GM11168 (cell line): ENCODE data around the gene CASK.

Source experiments
- in situ Hi-C: fragments of 300-500 bp; cut with MboI; formaldehyde crosslinking; loops from one replicate; pipeline ENCODE4 v1.12.0; 2022; ENCODE audit warnings: low sequenced_read_pairs; ENCODE audit not compliant: unreplicated experiment

The CASK gene

DNA sequence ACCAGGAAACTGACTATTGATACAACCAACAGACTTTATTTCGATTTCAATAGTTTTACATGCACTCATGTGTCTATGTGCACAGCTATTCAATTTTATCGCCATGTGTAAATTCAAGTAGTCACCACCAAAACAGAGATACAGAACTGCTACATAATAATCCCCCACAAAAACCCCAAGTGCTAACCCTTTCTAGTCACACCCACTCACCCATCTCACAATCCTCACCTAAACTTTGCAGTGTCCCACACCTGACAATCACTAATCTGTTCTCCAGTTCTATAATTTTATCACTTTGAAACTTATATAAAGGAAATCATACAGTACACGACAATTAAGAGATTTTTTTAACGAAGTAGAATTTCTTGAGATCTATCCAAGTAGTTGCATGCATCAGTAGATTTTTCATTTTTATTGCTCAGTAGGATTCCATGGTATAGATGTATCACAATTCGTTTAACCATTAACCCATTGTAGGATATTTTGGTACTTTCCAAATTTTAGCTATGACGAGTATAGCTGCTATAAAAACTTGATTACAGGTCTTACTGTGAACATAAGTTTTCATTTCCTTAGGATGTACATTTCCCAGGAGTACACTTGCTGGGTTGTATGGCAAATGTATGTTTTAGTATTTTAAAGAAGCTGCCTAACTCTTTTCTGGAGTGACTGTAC lies 85.9 kb downstream of the CASK start:
- in situ Hi-C loops = no loop called here

DNA sequence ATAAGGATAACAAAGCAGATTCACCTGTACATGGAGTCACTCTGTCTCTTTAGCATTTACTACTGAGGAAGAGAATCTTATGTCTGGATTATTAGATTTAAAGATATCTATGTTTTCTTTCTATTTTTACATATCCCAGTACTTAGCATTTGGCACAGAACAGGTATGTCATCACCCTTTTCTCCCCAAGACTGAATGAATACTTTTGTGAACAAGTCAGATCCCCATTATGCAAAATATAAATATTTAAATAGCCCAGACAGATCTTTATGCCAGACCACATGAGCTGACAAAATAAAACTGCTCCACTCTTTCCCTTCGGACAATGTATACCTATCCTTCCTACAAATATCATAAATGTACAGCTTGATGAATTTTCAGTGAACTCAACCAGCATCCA lies 94.5 kb downstream of the CASK start:
- in situ Hi-C loops = no loop called here

DNA sequence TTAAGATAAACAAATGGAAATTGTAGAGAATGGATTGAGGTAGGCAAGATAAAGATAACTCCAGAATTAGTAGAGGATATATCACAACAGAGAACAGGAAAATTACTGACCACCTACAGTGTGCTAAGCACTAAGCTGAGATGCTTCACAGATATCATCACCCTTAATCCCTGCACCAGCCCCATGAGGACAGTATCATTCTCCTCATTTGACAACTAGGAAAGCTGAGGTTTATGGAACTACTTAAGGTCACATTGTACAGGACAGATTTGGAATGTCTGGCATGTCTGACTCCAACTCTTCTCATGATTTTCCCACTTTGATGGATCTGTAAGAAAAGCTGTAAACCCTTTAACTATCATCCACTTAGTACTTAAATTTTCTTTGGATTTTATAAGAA lies 95.5 kb downstream of the CASK start:
- in situ Hi-C loops = no loop called here

DNA sequence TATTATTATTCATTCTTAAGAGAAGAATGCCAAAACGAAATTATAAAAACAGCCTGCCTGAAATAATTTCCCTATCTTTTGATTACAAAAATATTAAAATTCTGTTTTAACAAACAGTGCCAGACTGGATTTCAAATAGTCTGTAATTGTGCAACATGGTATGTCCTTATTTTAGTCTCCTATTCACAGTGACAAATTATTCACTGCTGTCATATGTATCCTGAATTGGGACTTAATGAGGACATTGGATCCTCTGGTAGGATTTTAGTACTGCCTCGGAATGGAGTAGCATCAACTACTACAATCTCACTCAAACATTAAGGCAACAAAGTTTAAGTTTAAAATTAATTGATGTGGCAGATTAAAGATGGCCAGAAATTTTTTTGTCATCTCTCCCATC lies 97.6 kb downstream of the CASK start:
- in situ Hi-C loops = no loop called here

DNA sequence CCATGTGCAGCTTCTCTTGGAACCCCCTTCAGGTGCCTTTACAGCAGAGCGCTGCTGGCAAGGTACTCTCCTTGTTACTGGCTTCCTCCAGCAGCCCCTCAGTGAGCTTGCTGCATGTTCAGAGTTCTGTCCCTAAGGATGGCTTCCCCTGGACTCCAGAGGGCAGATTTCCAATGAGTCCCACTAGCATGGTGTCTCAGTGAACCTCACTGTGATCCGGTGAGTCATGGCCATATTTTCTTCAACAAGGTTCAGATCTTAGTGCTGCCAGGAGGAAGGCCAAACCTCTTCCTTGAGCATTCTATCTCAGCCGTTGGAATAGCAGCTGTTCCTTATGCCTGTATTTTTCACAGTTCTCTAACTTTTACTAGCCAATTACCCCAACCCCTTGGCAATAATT lies 98.8 kb downstream of the CASK start:
- in situ Hi-C loops = no loop called here

DNA sequence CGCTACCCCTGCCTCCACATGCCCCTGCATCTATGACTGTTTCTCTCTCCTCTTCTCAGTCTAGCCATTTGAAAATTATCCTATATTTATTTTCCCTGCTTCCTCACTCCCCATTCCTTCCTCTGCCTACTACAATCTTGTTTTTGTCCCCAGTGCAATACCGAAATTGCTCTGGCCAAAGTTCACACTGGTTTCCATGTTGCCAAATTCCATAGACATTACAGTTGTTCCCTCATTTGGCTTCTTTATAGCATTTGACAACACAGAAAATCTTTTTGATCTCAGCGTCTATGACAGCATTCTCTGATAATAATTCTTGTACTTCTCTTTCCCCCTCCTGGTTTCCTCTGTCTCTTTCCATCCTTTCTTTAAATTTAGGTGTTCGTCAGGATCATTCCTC lies 100.0 kb downstream of the CASK start:
- in situ Hi-C loops = no loop called here

DNA sequence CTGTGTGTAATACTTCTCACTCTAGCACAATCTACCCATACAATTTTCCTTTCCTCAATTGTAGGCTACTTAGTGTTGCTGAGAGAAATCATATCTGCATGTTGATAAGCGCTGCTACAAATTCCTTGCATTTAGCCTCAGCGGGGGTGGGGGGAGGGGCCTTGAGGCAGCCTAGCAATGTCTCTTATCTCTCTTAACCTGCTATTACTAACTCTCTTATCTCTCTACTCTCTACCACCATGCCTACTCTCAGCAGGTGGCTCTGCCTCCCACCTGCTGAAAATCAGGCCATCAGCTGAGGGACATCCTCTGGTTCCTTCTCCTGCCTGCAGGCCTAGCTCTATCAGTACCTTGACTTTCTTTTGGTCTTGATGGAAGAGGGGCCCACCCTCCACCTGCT lies 100.5 kb downstream of the CASK start:
- in situ Hi-C loops = no loop called here

DNA sequence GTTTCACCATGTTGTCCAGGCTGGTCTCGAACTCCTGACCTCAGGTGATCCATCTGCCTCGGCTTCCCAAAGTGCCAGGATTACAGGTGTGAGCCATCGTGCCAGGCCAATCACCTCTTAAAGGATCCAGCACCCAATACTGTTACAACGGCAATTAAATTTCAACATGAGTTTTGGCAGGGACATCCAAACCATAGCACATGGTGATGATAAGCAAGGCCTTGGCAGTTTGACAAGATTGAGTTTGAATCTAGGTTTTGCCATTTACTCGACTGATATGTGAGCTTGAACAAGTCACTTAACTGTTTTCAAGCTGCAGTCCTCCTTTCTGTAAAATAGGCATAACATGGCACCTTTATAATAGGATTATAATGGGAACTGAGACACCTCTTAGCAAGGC lies 115.3 kb downstream of the CASK start:
- in situ Hi-C loops = no loop called here

DNA sequence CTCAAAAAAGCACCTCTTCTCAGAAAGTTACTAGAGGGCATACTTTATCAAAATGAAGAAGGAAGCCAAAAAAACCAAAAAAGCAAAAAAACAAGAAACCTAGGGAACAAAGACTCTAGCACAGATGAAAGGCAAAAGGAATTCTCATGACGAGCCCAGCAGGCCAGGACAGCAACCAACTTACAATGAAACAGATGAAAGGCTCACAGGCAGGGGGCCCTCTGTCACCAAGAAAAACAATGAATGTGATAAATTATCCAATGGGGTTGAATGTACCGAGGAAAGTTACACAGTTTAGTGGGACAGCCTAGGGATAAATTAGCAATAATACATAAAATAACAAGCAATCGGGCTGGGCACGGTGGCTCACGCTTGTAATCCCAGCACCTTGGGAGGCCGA lies 120.4 kb downstream of the CASK start:
- in situ Hi-C loops = no loop called here

DNA sequence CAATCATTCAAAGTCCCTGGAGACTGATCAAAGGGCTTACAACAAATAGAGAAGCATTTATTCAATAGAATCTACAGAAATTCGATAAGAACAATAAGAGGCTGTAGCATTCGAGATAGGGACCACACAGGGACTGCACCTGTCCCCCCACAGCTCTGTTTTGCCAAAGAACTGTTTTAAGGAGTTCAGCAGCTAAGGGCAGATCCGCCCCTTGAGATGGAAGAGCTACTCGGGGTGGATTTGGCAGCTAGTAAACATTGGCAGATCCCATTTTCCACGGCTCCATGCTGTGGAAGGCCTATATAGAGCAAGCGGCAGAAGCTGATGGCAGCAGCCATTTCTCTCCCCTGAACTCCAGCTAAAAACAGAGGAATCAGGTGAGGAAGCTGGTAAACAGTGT lies 123.7 kb downstream of the CASK start:
- in situ Hi-C loops = loop anchor here (25.0 kb wide), 1 partner anchor 888 kb away; no protein-coding TSS in a partner anchor

DNA sequence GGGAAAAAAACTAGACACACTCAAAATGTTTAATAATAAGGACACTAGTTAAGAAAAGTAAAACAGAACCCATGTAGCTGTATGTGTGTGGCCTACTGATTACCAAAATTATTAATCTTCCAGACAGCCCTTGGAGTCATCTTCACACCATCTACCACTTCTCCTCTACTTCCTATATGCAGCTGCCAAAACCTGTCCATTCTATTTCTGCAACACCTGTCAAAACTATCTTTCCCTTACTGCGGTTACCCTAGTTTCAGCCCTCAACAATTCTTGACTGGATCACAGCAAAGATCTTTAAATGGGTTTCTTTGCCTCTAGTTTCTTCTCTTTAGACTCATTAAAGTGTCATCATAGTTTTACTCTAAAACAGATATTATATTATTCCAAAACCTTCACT lies 126.8 kb downstream of the CASK start:
- in situ Hi-C loops = loop anchor here (25.0 kb wide), 1 partner anchor 891 kb away; no protein-coding TSS in a partner anchor

DNA sequence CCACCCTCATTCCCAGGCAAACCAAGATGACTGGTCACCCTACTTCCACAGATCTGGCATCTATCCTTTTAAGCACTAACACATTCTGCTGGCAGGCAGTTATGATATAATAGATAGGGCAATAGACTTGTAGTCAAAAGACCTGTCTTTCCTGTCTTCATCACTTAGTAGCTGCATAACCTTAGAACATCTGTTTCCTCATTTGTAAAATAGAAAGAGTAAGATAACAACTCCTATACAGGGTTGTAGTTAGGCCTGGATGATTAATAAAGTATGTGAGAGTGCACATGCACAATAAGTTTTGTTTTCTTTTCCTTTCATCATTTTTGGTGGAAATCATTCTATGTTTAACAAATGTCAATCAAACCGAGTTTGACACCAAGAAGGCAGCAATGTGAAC lies 127.3 kb downstream of the CASK start:
- in situ Hi-C loops = loop anchor here (25.0 kb wide), 1 partner anchor 891 kb away; no protein-coding TSS in a partner anchor

DNA sequence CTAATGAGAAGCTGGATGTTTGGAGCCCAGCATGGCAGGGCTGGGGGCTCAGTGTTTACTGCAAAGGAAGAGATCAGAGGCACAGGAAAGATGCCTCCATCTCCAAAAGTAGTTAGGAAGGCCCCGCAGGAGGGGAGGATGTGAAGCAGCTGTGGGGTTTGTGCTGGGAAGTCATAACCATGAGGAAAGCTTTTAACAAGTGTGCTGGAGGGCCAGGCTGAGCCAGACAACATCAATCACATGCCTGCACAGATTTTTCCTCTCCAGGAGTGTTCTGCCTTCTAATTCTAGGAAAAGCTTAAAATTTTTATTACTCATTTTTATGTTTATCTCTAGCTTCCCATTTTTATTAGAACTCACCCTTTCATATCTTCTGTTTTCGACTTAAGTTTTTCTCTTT lies 134.0 kb downstream of the CASK start:
- in situ Hi-C loops = loop anchor here (25.0 kb wide), 1 partner anchor 898 kb away; no protein-coding TSS in a partner anchor

DNA sequence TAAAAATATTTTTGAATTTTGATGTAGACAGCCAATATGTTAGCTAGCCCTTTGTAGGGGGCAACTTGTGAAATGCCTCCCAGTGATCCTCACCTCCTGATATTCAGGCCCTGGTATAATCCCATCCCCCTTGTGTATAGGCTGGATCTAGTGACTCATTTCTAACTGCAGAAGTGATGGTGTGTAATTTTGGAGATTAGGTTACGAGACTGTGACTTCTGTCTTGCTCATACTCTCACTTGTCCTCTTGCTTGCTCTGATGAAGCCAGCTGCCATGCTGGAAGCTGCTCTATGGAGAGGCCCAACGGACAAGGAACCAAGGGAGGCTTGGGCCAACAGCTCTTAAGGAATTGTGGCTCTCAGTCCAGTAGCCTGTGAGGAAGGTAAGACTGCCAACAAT lies 137.7 kb downstream of the CASK start:
- in situ Hi-C loops = loop anchor here (25.0 kb wide), 1 partner anchor 902 kb away; no protein-coding TSS in a partner anchor

DNA sequence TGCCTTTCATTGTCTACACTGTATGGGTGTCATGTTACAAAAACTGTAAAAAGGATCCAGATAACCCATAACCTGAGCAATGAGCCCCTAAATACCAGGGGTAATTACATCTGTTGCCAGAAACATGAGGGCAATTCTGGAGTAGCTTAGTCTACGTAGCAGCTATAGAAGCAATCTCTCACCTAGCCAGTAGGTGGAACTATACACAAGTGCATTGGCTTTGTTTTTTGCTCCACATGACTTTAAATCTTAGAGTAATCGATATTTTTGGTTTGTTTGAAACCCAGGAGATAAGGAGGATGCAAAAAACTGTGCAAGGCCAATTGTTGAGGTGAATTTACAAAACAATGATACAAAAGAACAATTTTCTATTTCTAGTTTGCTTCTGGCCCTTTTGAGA lies 141.9 kb downstream of the CASK start:
- in situ Hi-C loops = loop anchor here (25.0 kb wide), 1 partner anchor 906 kb away; no protein-coding TSS in a partner anchor

DNA sequence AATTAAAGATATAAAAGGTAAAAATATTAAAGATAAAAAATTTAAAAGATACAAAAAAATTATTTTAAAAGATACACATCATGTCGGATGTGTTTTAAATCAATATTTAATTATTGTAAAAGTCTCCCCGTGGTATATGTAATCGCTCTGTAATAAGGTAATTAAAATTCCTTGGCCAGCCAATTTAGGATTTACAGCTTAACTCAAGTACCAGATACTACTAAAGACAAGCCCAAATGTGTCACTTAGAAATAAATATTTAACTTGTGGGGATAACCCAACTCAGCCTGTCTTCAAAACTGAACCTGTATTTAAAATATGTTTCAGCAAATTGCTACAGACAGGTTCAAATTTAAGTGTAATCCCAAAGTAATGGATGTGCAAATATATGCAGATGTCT lies 143.4 kb downstream of the CASK start:
- in situ Hi-C loops = loop anchor here (25.0 kb wide), 1 partner anchor 907 kb away; no protein-coding TSS in a partner anchor

DNA sequence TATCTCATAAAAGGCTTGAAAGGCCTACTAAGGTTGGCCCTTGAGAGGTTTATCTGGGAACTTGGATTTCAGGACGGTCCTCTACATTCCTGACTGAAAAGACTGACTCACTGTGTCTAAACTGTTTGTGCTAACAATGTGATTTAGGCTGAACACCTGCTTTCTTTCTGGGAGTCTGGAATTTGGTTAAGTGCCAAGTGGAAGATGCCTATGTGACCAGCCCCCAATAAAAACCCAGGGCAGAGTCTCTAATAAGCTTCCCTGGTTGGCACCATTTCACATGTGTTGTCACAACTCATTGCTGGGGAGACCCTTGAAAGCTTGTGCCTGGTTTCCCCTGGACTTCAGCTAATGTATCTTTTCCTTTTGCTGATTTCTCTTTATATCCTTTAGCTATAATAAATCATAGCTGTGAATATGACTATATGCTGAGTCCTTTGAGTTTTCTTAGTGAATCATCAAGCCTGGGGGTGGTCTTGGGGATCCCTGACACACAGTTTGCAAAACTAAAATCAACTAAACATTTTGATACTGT lies 144.3 kb downstream of the CASK start:
- in situ Hi-C loops = loop anchor here (25.0 kb wide), 1 partner anchor 908 kb away; no protein-coding TSS in a partner anchor

DNA sequence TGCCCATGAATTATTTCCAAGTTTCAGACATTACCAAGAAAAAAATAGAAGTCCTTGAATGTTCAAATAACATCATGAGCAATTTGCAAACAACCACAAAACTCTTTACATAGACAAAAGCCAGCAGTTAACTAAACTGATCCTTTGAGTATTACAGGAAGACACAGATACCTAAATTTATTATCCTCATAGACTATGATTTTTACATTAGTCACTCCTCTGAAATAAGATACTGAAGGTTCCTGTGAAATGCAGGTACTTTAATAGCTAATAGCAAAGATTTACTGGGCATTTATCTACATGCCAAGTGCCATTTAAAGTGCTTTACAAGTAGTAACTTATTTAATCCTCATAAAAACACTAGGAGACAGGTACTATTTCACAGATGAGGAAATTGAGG lies 161.7 kb downstream of the CASK start:
- in situ Hi-C loops = no loop called here

DNA sequence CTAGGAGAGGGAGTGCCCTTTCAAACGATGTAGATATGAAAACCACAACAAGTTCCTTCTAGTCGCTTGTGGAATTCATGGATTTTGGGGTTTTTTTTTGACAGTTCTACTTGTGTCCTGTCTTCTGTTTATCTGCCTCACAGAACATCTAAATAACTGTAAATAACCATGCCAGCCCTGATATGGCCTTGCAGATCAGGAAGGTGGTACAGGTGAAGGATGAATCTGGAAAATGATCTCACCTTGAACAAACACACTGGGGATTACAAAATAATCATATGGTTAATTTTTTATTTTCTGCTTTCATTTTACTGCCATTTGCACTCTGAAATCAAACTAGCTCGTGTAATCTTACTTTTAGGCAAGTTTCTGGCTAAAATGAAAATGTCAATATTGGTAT lies 162.2 kb downstream of the CASK start:
- in situ Hi-C loops = no loop called here

DNA sequence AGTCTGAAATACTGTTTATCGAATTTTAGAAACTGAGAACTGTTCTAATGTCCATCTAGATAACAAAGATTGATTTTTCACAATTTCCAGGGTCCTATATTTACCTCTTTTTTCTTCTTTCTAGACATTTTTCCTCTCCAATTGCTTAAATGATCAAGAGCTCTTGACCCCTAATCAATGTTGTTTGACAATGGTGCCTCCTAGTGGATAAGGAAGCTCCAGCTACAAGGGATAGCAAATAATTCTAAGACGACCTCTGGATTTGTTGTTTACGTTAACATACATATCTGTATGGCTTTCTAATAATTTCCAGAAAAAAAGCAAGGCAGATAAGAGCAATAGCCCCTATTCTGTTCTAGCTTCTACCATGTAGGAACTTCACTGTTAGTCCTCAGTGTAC lies 163.5 kb downstream of the CASK start:
- in situ Hi-C loops = loop anchor here (10.0 kb wide), 1 partner anchor 215 kb away; no protein-coding TSS in a partner anchor

DNA sequence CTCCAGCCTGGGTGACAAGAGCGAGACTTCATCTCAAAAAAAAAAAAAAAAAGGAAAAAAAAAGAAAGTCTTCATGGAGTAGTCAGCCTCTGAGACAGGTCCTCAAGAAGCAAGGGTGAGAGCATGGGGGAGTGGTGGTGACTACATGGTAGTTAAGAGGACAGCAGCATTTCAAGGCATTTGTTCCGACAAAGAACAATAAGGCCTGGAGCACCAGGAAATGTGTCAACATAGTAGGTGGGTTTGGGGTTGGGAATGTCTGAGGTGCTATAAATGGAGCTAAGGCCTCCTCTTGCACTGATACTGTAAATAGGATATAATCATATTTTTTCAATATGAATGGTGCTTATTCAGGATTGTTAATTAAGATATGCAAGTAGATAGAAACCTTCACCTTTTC lies 165.0 kb downstream of the CASK start:
- in situ Hi-C loops = loop anchor here (10.0 kb wide), 1 partner anchor 214 kb away; no protein-coding TSS in a partner anchor

DNA sequence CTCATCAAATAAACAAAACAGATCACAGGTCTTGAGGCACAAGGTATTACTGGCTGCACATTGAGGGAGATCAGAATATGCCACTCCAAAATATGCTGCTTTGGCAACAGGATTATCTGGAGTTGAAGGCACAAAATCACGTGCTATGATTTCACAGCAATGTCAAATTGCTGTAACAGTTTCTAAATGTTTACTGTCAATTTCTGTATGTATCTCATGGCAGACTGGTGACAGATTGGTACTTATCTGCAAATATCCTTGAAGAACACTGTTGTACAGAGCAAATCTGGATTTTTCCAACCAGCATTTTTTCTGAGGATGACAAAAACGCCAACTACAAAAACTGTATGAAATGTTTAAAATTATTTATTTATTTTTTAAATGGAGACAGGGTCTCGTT lies 172.6 kb downstream of the CASK start:
- in situ Hi-C loops = loop anchor here (10.0 kb wide), 1 partner anchor 206 kb away; no protein-coding TSS in a partner anchor
